ENCODE data around the gene SERGEF. TPM values are rescaled to one million over a fixed set of nuclear protein-coding genes. Genes with fewer than 3 reads are reported as not detected.

Gene SERGEF
- total RNA-seq, 2 donors from 2014 or later = 29.9 to 39.4 TPM

GRCh38 chr11:17739945-17740338 is 272.9 kb downstream of the SERGEF start:
- Histone ChIP-seq H3K4me3 (no peak overlapping the region), H3K36me3 (no peaks in the 10 kb centered on the region), H3K27ac (no peak overlapping the region), H3K4me1 (replicated peaks) (no peaks in the 10 kb centered on the region), H3K9me3 (no peaks in the 10 kb centered on the region), H3K27me3 (replicated peaks; ENCODE audit: insufficient read depth) (peaks cover 21% of the 10 kb centered on the region)
- TF ChIP-seq POLR2A (IDR thresholded peaks at IDR 0.05) (no peak), CTCF (IDR thresholded peaks at IDR 0.05) (no peak), POLR2AphosphoS5 (IDR thresholded peaks at IDR 0.05) (no peak)
- no peak for DNase-seq (ENCODE audit: low spot score)
- WGBS = 78% methylated on average over 6 of the region's 6 CpGs
- intact Hi-C loops (cut with DNase I) = loop anchor here (10.0 kb wide), 1 partner anchor 95 kb away; no protein-coding TSS in a partner anchor

- peaks cover 21% of the 10 kb centered on the region for H3K27me3 ChIP-seq (replicated peaks; ENCODE audit: insufficient read depth)
- TF ChIP-seq CTCF (IDR thresholded peaks at IDR 0.05) (no peak), POLR2AphosphoS5 (IDR thresholded peaks at IDR 0.05) (no peak), POLR2A (IDR thresholded peaks at IDR 0.05) (no peak)
- intact Hi-C loops (cut with DNase I) = loop anchor here (10.0 kb wide), 1 partner anchor 96 kb away; no protein-coding TSS in a partner anchor
- no peak overlapping the region for H3K4me3 ChIP-seq
- H3K4me1 ChIP-seq (replicated peaks) = no peaks in the 10 kb centered on the region
- DNase-seq (ENCODE audit: low spot score) = no peak
- no peaks in the 10 kb centered on the region for H3K9me3 ChIP-seq
- 59% methylated on average over 10 of the region's 10 CpGs for WGBS
- H3K27ac ChIP-seq = no peak overlapping the region
- no peaks in the 10 kb centered on the region for H3K36me3 ChIP-seq
Measured at GRCh38 chr11:17738151-17738973, 274.5 kb downstream of the SERGEF start.

Other genes starting within 250 kb of the SERGEF start
- gene TPH1, start 33.2 kb upstream of the SERGEF start, total RNA-seq = 1 to 10 TPM in 1 of 2 donors, under 1 TPM in 1; 0.97 to 3.6 TPM
- 10 to 100 TPM; 11.2 to 25.8 TPM for gene SAAL1, start 93.0 kb upstream of the SERGEF start, total RNA-seq
- not detected for gene MRGPRX3, start 119.5 kb upstream of the SERGEF start, total RNA-seq
- not detected for gene MRGPRX4, start 159.8 kb upstream of the SERGEF start, total RNA-seq
- gene SAA4, start 223.8 kb upstream of the SERGEF start, total RNA-seq = not detected
- gene SAA2, start 235.6 kb upstream of the SERGEF start, total RNA-seq = 1 to 10 TPM; 4.7 to 7.9 TPM

Measured in prostate gland (tissue), 2 donors.